BE2C (cell line): Measurements from ENCODE around the gene SEPTIN5.

Source experiments
- DNase-seq: peaks from one replicate; pipeline ENCODE4 v3.0.0-alpha.2; 2020
- H3K27me3 ChIP-seq: fragments of 250-450 bp; sonication (Bioruptor Pico); 2 replicates; pipeline ENCODE4 v1.5.1; 2020; ENCODE audit warnings: mild to moderate bottlenecking
- H3K36me3 ChIP-seq: fragments of 250-450 bp; sonication (Bioruptor Pico); 2 replicates; pipeline ENCODE4 v1.5.1; 2020; ENCODE audit warnings: mild to moderate bottlenecking
- H3K4me1 ChIP-seq: fragments of 250-450 bp; sonication (Bioruptor Pico); 2 replicates; pipeline ENCODE4 v1.5.1; 2020
- H3K4me3 ChIP-seq: 2 replicates; pipeline ENCODE4 v1.5.1; 2011; ENCODE audit warnings: low read depth, low read length
- H3K9me3 ChIP-seq: fragments of 250-450 bp; sonication (Bioruptor Pico); 2 replicates; pipeline ENCODE4 v1.5.1; 2020
- TF ChIP-seq, protein P1 (sequence below): IDR thresholded peaks from 2 replicates; pipeline ENCODE4 v1.5.1; 2012; ENCODE audit warnings: mild to moderate bottlenecking, low read depth, low read length

SEPTIN5 gene

GRCh38 chr22:19772422-19772672, 58.0 kb downstream of the SEPTIN5 start:
- Histone ChIP-seq H3K4me3 (no peak overlapping the region), H3K9me3 (no peaks in the 10 kb centered on the region; the same call in 1 of the 2 replicates), H3K4me1 (no peaks in the 10 kb centered on the region), H3K27me3 (peaks cover 56% of the 10 kb centered on the region), H3K36me3 (no peaks in the 10 kb centered on the region)
- no peak for DNase-seq
- TF ChIP-seq, protein P1, sequence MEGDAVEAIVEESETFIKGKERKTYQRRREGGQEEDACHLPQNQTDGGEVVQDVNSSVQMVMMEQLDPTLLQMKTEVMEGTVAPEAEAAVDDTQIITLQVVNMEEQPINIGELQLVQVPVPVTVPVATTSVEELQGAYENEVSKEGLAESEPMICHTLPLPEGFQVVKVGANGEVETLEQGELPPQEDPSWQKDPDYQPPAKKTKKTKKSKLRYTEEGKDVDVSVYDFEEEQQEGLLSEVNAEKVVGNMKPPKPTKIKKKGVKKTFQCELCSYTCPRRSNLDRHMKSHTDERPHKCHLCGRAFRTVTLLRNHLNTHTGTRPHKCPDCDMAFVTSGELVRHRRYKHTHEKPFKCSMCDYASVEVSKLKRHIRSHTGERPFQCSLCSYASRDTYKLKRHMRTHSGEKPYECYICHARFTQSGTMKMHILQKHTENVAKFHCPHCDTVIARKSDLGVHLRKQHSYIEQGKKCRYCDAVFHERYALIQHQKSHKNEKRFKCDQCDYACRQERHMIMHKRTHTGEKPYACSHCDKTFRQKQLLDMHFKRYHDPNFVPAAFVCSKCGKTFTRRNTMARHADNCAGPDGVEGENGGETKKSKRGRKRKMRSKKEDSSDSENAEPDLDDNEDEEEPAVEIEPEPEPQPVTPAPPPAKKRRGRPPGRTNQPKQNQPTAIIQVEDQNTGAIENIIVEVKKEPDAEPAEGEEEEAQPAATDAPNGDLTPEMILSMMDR = no peak
